Neural progenitor cell (in vitro differentiated cells): ENCODE measurements around the gene EHD4. TPM values are rescaled to one million over a fixed set of nuclear protein-coding genes. Genes with fewer than 3 reads are reported as not detected.

ENCODE experiments used
- DNase-seq: peaks from one replicate; pipeline ENCODE4 v3.0.0-alpha.2; 2016; ENCODE audit warnings: low spot score
- H2AFZ ChIP-seq: fragments of 200-600 bp; sonication (generic); replicated peaks from 2 replicates; pipeline ENCODE4 v1.6.1; 2016; ENCODE audit warnings: antibody characterized with exemption
- H3F3A ChIP-seq: fragments of 200-600 bp; sonication (generic); 2 replicates; pipeline ENCODE4 v1.6.1; 2016; ENCODE audit warnings: antibody characterized with exemption, low read depth
- H3K27ac ChIP-seq: fragments of 200-600 bp; sonication (generic); 2 replicates; pipeline ENCODE4 v1.5.1; 2016; ENCODE audit warnings: mild to moderate bottlenecking
- H3K27me3 ChIP-seq: fragments of 200-600 bp; sonication (generic); 2 replicates; pipeline ENCODE4 v1.6.1; 2016; ENCODE audit warnings: mild to moderate bottlenecking, moderate library complexity
- H3K36me3 ChIP-seq: fragments of 200-600 bp; sonication (generic); 2 replicates; pipeline ENCODE4 v1.5.1; 2016
- H3K4me1 ChIP-seq: fragments of 200-600 bp; sonication (generic); 2 replicates; pipeline ENCODE4 v1.6.1; 2016; ENCODE audit warnings: mixed run types
- H3K4me2 ChIP-seq: fragments of 200-600 bp; sonication (generic); 2 replicates; pipeline ENCODE4 v1.6.1; 2016
- H3K4me3 ChIP-seq: fragments of 200-600 bp; sonication (generic); 2 replicates; pipeline ENCODE4 v1.5.1; 2016
- H3K79me2 ChIP-seq: fragments of 200-600 bp; sonication (generic); 2 replicates; pipeline ENCODE4 v1.6.1; 2016; ENCODE audit warnings: low read depth
- H3K9ac ChIP-seq: fragments of 200-600 bp; sonication (generic); 2 replicates; pipeline ENCODE4 v1.6.1; 2016
- H3K9me3 ChIP-seq: fragments of 200-600 bp; sonication (generic); 2 replicates; pipeline ENCODE4 v1.5.1; 2016; ENCODE audit warnings: low read depth
- H4K20me1 ChIP-seq: fragments of 200-600 bp; sonication (generic); 2 replicates; pipeline ENCODE4 v1.6.1; 2016; ENCODE audit warnings: low read depth
- H3K27ac Mint-ChIP-seq: 3 replicates; pipeline ENCODE4 v1.8.0; 2021; ENCODE audit warnings: mixed read lengths
- H3K27me3 Mint-ChIP-seq: 2 replicates; pipeline ENCODE4 v1.8.0; 2022; ENCODE audit warnings: low read depth, mild to moderate bottlenecking, inconsistent platforms, moderate library complexity, mixed read lengths; ENCODE audit not compliant: insufficient read depth
- H3K36me3 Mint-ChIP-seq: 3 replicates; pipeline ENCODE4 v1.8.0; 2021; ENCODE audit warnings: mixed read lengths
- H3K4me1 Mint-ChIP-seq: 3 replicates; pipeline ENCODE4 v1.8.0; 2021; ENCODE audit warnings: mixed read lengths
- H3K4me3 Mint-ChIP-seq: 3 replicates; pipeline ENCODE4 v1.8.0; 2021; ENCODE audit warnings: mild to moderate bottlenecking, moderate library complexity, mixed read lengths
- H3K9me3 Mint-ChIP-seq: 3 replicates; pipeline ENCODE4 v1.8.0; 2020; ENCODE audit warnings: mixed read lengths
- EZH2 ChIP-seq: fragments of 200-600 bp; sonication (generic); IDR thresholded peaks from 2 replicates; pipeline ENCODE4 v1.6.1; 2017; ENCODE audit warnings: antibody characterized with exemption, mild to moderate bottlenecking, moderate library complexity
- EZH2phosphoT487 ChIP-seq: fragments of 200-600 bp; sonication (generic); IDR thresholded peaks from 2 replicates; pipeline ENCODE4 v1.6.1; 2017; ENCODE audit warnings: antibody characterized with exemption
- total RNA-seq: library from RNA; depleted of rRNA; stranded (reverse); fragments of >200 nt; gene quantifications from 2 replicates; pipeline ENCODE4 v1.2.3, GENCODE V29; 2015; ENCODE audit warnings: low replicate concordance
- TF ChIP-seq, protein P1 (sequence below): fragments of 200-600 bp; sonication (generic); IDR thresholded peaks from 2 replicates; pipeline ENCODE4 v1.5.1; 2017; ENCODE audit warnings: antibody characterized with exemption, mild to moderate bottlenecking

The EHD4 gene
- total RNA-seq, 1 donor from 2014 or later: 6.9 TPM

GRCh38 chr15:41887161-41887560, 85.2 kb downstream of the EHD4 start:
- Histone ChIP-seq H3F3A (peaks cover 12% of the 10 kb centered on the region), H3K4me3 (no peak overlapping the region), H3K9me3 (no peaks in the 10 kb centered on the region), H4K20me1 (no peaks in the 10 kb centered on the region), H3K4me2 (peak overlapping the region; percentile 7), H3K4me1 (peaks cover 31% of the 10 kb centered on the region), H3K9ac (no peak overlapping the region), H3K79me2 (no peaks in the 10 kb centered on the region), H3K27me3 (peaks cover 26% of the 10 kb centered on the region), H3K27ac (no peak overlapping the region), H3K36me3 (no peaks in the 10 kb centered on the region), H2AFZ (no peak overlapping the region)
- Mint-ChIP-seq H3K4me3 (no peak overlapping the region), H3K4me1 (peaks cover 24% of the 10 kb centered on the region), H3K36me3 (peaks cover 2% of the 10 kb centered on the region), H3K9me3 (no peaks in the 10 kb centered on the region), H3K27ac (no peak overlapping the region), H3K27me3 (peaks cover 8% of the 10 kb centered on the region)
- TF ChIP-seq EZH2: no peak
- TF ChIP-seq, protein P1, sequence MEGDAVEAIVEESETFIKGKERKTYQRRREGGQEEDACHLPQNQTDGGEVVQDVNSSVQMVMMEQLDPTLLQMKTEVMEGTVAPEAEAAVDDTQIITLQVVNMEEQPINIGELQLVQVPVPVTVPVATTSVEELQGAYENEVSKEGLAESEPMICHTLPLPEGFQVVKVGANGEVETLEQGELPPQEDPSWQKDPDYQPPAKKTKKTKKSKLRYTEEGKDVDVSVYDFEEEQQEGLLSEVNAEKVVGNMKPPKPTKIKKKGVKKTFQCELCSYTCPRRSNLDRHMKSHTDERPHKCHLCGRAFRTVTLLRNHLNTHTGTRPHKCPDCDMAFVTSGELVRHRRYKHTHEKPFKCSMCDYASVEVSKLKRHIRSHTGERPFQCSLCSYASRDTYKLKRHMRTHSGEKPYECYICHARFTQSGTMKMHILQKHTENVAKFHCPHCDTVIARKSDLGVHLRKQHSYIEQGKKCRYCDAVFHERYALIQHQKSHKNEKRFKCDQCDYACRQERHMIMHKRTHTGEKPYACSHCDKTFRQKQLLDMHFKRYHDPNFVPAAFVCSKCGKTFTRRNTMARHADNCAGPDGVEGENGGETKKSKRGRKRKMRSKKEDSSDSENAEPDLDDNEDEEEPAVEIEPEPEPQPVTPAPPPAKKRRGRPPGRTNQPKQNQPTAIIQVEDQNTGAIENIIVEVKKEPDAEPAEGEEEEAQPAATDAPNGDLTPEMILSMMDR: no peak
- no peak for TF ChIP-seq EZH2phosphoT487
- no peak for DNase-seq

DNA sequence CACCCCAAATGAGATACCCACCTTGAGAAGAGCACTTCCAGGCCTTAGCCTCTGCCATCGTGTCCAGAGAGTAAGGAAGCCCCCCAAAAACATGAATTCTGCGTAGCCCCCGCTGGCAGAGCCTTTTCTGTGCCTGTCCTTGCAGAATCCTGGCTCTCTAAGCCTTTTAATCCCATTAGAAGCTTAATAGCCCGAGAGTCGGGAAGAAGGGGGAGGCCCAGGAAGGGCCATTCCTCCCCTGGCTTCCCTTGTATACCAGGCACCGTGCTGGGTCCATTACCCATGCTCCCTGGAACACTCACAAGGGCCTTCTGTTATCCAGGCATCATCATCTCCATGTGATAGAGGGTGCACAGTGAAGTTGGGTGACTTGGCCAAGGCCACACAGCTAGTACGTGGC, 85.6 kb downstream of the EHD4 start:
- peaks cover 23% of the 10 kb centered on the region for H3K4me1 Mint-ChIP-seq
- H3K27ac Mint-ChIP-seq: no peak overlapping the region
- peak overlapping the region; percentile 55 for H3K4me2 ChIP-seq
- peak; percentile 71 for DNase-seq
- H3K4me3 ChIP-seq: no peak overlapping the region
- H3K79me2 ChIP-seq: no peaks in the 10 kb centered on the region
- H3K36me3 ChIP-seq: no peaks in the 10 kb centered on the region
- no peak overlapping the region for H3K9ac ChIP-seq
- H3K36me3 Mint-ChIP-seq: peaks cover 2% of the 10 kb centered on the region
- peaks cover 30% of the 10 kb centered on the region for H3K27me3 ChIP-seq
- no peaks in the 10 kb centered on the region for H3K9me3 ChIP-seq
- H3K9me3 Mint-ChIP-seq: no peaks in the 10 kb centered on the region
- no peak overlapping the region for H3K27ac ChIP-seq
- H3K4me1 ChIP-seq: peaks cover 35% of the 10 kb centered on the region
- peaks cover 12% of the 10 kb centered on the region for H3F3A ChIP-seq
- H4K20me1 ChIP-seq: no peaks in the 10 kb centered on the region
- no peak overlapping the region for H3K4me3 Mint-ChIP-seq
- no peak overlapping the region for H2AFZ ChIP-seq
- no peak for TF ChIP-seq EZH2
- TF ChIP-seq, protein P1: no peak
- H3K27me3 Mint-ChIP-seq: peaks cover 8% of the 10 kb centered on the region

DNA sequence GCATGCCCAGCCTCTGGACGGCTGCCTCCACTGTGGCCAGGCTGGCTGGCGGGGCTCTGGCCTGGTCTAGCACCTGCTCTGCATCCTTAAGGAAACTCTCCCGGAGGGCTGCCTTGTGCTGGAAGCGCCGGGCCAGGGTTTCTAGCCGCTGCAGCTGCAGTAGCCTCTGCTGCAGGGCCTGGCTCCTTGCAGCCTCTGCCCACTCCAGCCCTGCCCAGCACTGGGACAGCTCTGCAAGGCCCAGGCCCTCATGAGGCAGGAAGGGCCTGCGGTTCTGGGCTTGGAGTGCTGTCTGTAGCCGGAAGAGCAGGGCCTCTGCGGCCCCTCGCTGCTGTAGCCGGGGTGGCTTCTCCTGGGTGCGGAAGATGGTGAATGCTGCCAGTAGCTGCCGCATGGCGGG, 86.5 kb downstream of the EHD4 start:
- Mint-ChIP-seq H3K27me3 (peaks cover 13% of the 10 kb centered on the region), H3K9me3 (no peaks in the 10 kb centered on the region), H3K27ac (no peak overlapping the region), H3K4me1 (peaks cover 20% of the 10 kb centered on the region), H3K4me3 (no peak overlapping the region), H3K36me3 (peaks cover 4% of the 10 kb centered on the region)
- Histone ChIP-seq H2AFZ (no peak overlapping the region), H3K9me3 (no peaks in the 10 kb centered on the region), H3K27ac (no peak overlapping the region), H3K36me3 (no peaks in the 10 kb centered on the region), H4K20me1 (no peaks in the 10 kb centered on the region), H3K9ac (no peak overlapping the region), H3K27me3 (peaks cover 39% of the 10 kb centered on the region), H3F3A (peaks cover 8% of the 10 kb centered on the region), H3K4me3 (no peak overlapping the region), H3K4me1 (peaks cover 26% of the 10 kb centered on the region), H3K79me2 (no peaks in the 10 kb centered on the region), H3K4me2 (peak overlapping the region; percentile 55)
- TF ChIP-seq EZH2 (no peak), EZH2phosphoT487 (no peak)
- TF ChIP-seq, protein P1: no peak
- DNase-seq: no peak
